ENCODE data around the gene CACHD1. TPM values are rescaled to one million over a fixed set of nuclear protein-coding genes. Genes with fewer than 3 reads are reported as not detected.

The CACHD1 gene
- total and polyA plus RNA-seq, 9 of the 15 experiments (the other 6 are each of a cell fraction or from before 2014, with no cell fraction given): 0.07 TPM; not detected in 8

DNA sequence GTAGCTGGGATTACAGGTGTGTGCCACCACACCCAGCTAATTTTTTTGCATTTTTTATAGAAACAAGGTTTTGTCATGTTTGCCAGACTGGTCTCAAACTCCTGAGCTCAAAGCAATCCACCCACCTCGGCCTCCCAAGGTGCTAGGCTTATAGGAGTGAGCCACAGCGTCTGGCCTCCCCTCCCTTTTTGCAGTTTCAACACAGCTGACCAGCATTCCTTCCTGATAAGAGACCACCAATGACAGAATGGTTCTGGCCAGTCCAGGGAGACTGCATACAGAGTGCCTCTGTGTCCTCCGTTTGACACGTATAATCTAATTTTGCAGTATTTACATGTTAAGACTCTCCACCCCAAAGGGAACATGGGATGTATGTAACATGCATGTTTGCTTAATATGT is 46.4 kb upstream of the CACHD1 start (continued):
- TF ChIP-seq, protein P1, sequence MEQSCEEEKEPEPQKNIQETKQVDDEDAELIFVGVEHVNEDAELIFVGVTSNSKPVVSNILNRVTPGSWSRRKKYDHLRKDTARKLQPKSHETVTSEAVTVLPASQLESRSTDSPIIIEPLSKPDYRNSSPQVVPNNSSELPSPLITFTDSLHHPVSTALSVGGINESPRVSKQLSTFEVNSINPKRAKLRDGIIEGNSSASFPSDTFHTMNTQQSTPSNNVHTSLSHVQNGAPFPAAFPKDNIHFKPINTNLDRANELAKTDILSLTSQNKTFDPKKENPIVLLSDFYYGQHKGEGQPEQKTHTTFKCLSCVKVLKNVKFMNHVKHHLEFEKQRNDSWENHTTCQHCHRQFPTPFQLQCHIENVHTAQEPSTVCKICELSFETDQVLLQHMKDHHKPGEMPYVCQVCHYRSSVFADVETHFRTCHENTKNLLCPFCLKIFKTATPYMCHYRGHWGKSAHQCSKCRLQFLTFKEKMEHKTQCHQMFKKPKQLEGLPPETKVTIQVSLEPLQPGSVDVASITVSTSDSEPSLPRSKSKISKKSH (CRISPR knock-in tag; IDR thresholded peaks at IDR 0.05): no peak
- TF ChIP-seq FOXM1 (IDR thresholded peaks at IDR 0.05; ENCODE audit: low read depth) (no peak), FOXM1 (CRISPR knock-in tag; IDR thresholded peaks at IDR 0.05; ENCODE audit: low read depth) (no peak), CBX2 (IDR thresholded peaks at IDR 0.05; ENCODE audit: insufficient read depth, low read length, poor library complexity, severe bottlenecking) (no peak)

DNA sequence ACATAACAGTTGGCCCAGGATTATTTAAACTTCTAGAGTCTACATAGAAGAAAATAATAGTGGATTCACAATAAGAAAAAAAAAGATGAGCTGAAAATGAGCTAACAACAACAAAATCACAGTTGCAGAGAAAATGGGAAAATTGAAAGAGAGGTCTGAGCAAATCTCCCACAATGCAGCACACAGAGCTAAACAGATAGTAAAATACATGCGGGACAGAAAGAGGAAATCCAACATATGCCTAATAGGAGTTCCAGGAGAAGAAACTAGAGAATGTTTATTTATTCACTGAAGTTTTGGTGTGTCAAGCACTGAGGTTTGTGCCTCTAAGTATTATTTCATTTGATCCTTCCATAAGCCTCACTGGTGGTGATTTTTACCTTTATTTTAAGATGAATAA is 45.5 kb upstream of the CACHD1 start:
- no peak for FAIRE-seq
- POLR2A ChIA-PET: no interaction called here

More for the DNA sequence above, 45.5 kb upstream of the CACHD1 start:
- Histone ChIP-seq H3K27ac (ENCODE audit: extremely low read depth, low read depth, low read length) (no peak overlapping the region), H3K79me2 (ENCODE audit: control insufficient read depth, insufficient read depth, low read length) (no peaks in the 10 kb centered on the region), H3K9me3 (replicated peaks; ENCODE audit: control insufficient read depth, insufficient read depth, low read depth, low read length) (no peaks in the 10 kb centered on the region), H4K20me1 (replicated peaks; ENCODE audit: control insufficient read depth, insufficient read depth, low read length) (no peaks in the 10 kb centered on the region), H3K4me3 (no peak overlapping the region), H2AFZ (ENCODE audit: low read depth, low read length) (no peak overlapping the region), H3K36me3 (ENCODE audit: control insufficient read depth, insufficient read depth, low read length) (no peaks in the 10 kb centered on the region), H3K27me3 (ENCODE audit: control insufficient read depth in 2 of 2, insufficient read depth in 2 of 2, low read length in 2 of 2) (no peaks in the 10 kb centered on the region), H3K9ac (ENCODE audit: insufficient read depth in 1 of 2, low read depth in 2 of 2, low read length in 2 of 2) (no peak overlapping the region), H3K4me1 (replicated peaks in 1 of 2; ENCODE audit: control insufficient read depth in 2 of 2, insufficient read depth in 2 of 2, low read length in 2 of 2) (no peaks in the 10 kb centered on the region), H3K4me2 (ENCODE audit: insufficient read depth, low read length) (no peak overlapping the region), H3K9me1 (ENCODE audit: control insufficient read depth, insufficient read depth, low read length) (no peaks in the 10 kb centered on the region)
- no peak for TF ChIP-seq NBN (IDR thresholded peaks at IDR 0.05; ENCODE audit: low read depth)
- intact Hi-C loops (cut with micrococcal nuclease): no loop called here
- BruUV-seq (replicated peaks): no TSS peak
- WGBS (ENCODE audit: insufficient coverage, low coverage, missing lambda C conversion rate): 0% methylated on average over 1 of the region's 1 CpG
- CTCF ChIA-PET (ENCODE audit: low intra/inter-chr PET ratio): no interaction called here
- ATAC-seq (no peak), DNase-seq (ENCODE audit: extremely low read depth in 1 of 4, low spot score in 3 of 4) (no peak)
- in situ Hi-C loops (cut with MboI): no loop called here

All from K562 (cell line).